Measurements from ENCODE around the gene FETUB. TPM values are rescaled to one million over a fixed set of nuclear protein-coding genes. Genes with fewer than 3 reads are reported as not detected.

Gene FETUB
- total and polyA plus RNA-seq, 5 donors from 2014 or later, result not detected

GRCh38 chr3:186653080-186653707 is 13.0 kb downstream of the FETUB start:
- no peak for ATAC-seq (ENCODE audit: low read depth in 2 of 2)
- H3K27ac ChIP-seq (ENCODE audit: insufficient read depth, low read length, poor library complexity, severe bottlenecking), result no peak overlapping the region
- H3K4me3 ChIP-seq (ENCODE audit: low read depth, low read length), result no peak overlapping the region
- H3K9me3 Mint-ChIP-seq, result no peaks in the 10 kb centered on the region
- H3K4me3 Mint-ChIP-seq, result no peak overlapping the region
- no peaks in the 10 kb centered on the region for H3K9me3 ChIP-seq (ENCODE audit: control insufficient read depth in 2 of 2, low read length in 2 of 2)
- no peaks in the 10 kb centered on the region for H3K36me3 ChIP-seq (ENCODE audit: control insufficient read depth, insufficient read depth, low read length)
- no peak overlapping the region for H3K27ac Mint-ChIP-seq
- no peaks in the 10 kb centered on the region for H3K4me1 Mint-ChIP-seq
- H3K36me3 Mint-ChIP-seq, result no peaks in the 10 kb centered on the region
- peaks cover 9% of the 10 kb centered on the region for H3K27me3 ChIP-seq (ENCODE audit: control insufficient read depth, insufficient read depth, low read length)
- DNase-seq, result no peak
- peaks cover 22% of the 10 kb centered on the region for H3K27me3 Mint-ChIP-seq
- H3K4me1 ChIP-seq (ENCODE audit: control insufficient read depth, insufficient read depth, low read length, poor library complexity, severe bottlenecking), result no peaks in the 10 kb centered on the region

- no peaks in the 10 kb centered on the region for H3K36me3 ChIP-seq (ENCODE audit: control insufficient read depth, insufficient read depth, low read length)
- peaks cover 3% of the 10 kb centered on the region for H3K27me3 ChIP-seq (ENCODE audit: control insufficient read depth, insufficient read depth, low read length)
- peaks cover 15% of the 10 kb centered on the region for H3K27me3 Mint-ChIP-seq
- no peak overlapping the region for H3K4me3 ChIP-seq (ENCODE audit: low read depth, low read length)
- no peaks in the 10 kb centered on the region for H3K36me3 Mint-ChIP-seq
- ATAC-seq (ENCODE audit: low read depth in 2 of 2), result no peak
- no peaks in the 10 kb centered on the region for H3K4me1 ChIP-seq (ENCODE audit: control insufficient read depth, insufficient read depth, low read length, poor library complexity, severe bottlenecking)
- H3K9me3 Mint-ChIP-seq, result no peaks in the 10 kb centered on the region
- H3K4me3 Mint-ChIP-seq, result no peak overlapping the region
- no peaks in the 10 kb centered on the region for H3K9me3 ChIP-seq (ENCODE audit: control insufficient read depth in 2 of 2, low read length in 2 of 2)
- no peaks in the 10 kb centered on the region for H3K4me1 Mint-ChIP-seq
- no peak for DNase-seq
- H3K27ac Mint-ChIP-seq, result no peak overlapping the region
- H3K27ac ChIP-seq (ENCODE audit: insufficient read depth, low read length, poor library complexity, severe bottlenecking), result no peak overlapping the region
Measured at GRCh38 chr3:186653984-186654383, 13.8 kb downstream of the FETUB start.

GRCh38 chr3:186663361-186664118 is 23.3 kb downstream of the FETUB start:
- no peaks in the 10 kb centered on the region for H3K9me3 ChIP-seq (ENCODE audit: control insufficient read depth in 2 of 2, low read length in 2 of 2)
- H3K4me3 ChIP-seq (ENCODE audit: low read depth, low read length), result no peak overlapping the region
- no peaks in the 10 kb centered on the region for H3K36me3 ChIP-seq (ENCODE audit: control insufficient read depth, insufficient read depth, low read length)
- Mint-ChIP-seq H3K4me1 (no peaks in the 10 kb centered on the region), H3K27me3 (peaks cover 21% of the 10 kb centered on the region), H3K27ac (peak overlapping the region in 1 of 3 donors; percentile 11), H3K36me3 (no peaks in the 10 kb centered on the region), H3K4me3 (no peak overlapping the region), H3K9me3 (no peaks in the 10 kb centered on the region)
- H3K4me1 ChIP-seq (ENCODE audit: control insufficient read depth, insufficient read depth, low read length, poor library complexity, severe bottlenecking), result no peaks in the 10 kb centered on the region
- peaks cover 3% of the 10 kb centered on the region for H3K27me3 ChIP-seq (ENCODE audit: control insufficient read depth, insufficient read depth, low read length)
- no peak for ATAC-seq (ENCODE audit: low read depth in 2 of 2)
- no peak overlapping the region for H3K27ac ChIP-seq (ENCODE audit: insufficient read depth, low read length, poor library complexity, severe bottlenecking)
- DNase-seq, result no peak

- DNase-seq (no peak), ATAC-seq (ENCODE audit: low read depth in 2 of 2) (no peak)
- H3K9me3 Mint-ChIP-seq, result no peaks in the 10 kb centered on the region
- Histone ChIP-seq H3K4me1 (ENCODE audit: control insufficient read depth, insufficient read depth, low read length, poor library complexity, severe bottlenecking) (no peaks in the 10 kb centered on the region), H3K9me3 (ENCODE audit: control insufficient read depth in 2 of 2, low read length in 2 of 2) (no peaks in the 10 kb centered on the region), H3K4me3 (ENCODE audit: low read depth, low read length) (no peak overlapping the region), H3K27ac (ENCODE audit: insufficient read depth, low read length, poor library complexity, severe bottlenecking) (no peak overlapping the region), H3K27me3 (ENCODE audit: control insufficient read depth, insufficient read depth, low read length) (peaks cover 3% of the 10 kb centered on the region), H3K36me3 (ENCODE audit: control insufficient read depth, insufficient read depth, low read length) (no peaks in the 10 kb centered on the region)
- H3K4me3 Mint-ChIP-seq, result no peak overlapping the region
- H3K27me3 Mint-ChIP-seq, result peaks cover 21% of the 10 kb centered on the region
- H3K36me3 Mint-ChIP-seq, result no peaks in the 10 kb centered on the region
- H3K27ac Mint-ChIP-seq, result peak overlapping the region in 1 of 3 donors; percentile 11
- H3K4me1 Mint-ChIP-seq, result no peaks in the 10 kb centered on the region
Measured at GRCh38 chr3:186664119-186664495, 23.9 kb downstream of the FETUB start.

- H3K4me1 Mint-ChIP-seq, result peaks cover 0 to 3% (median 1%) of the 10 kb centered on the region in 4 donors
- H3K4me3 Mint-ChIP-seq, result no peak overlapping the region
Measured at GRCh38 chr3:186664506-186664905, 24.3 kb downstream of the FETUB start.

GRCh38 chr3:186665625-186666188 is 25.5 kb downstream of the FETUB start, which contains the start of gene HRG:
Gene HRG (plus strand): TSS chr3:186666014. CDS start chr3:186666032, 18 bp downstream.
- Mint-ChIP-seq H3K27ac (no peak within 1 kb of the TSS), H3K4me3 (no peak within 1 kb of the TSS), H3K9me3 (no peaks in the 10 kb centered on the region), H3K27me3 (peaks cover 15% of the 10 kb centered on the region), H3K36me3 (no peaks in the 10 kb centered on the region), H3K4me1 (peaks cover 0 to 7% (median 3%) of the 10 kb centered on the region in 4 donors)
- no peaks in the 10 kb centered on the region for H3K4me1 ChIP-seq (ENCODE audit: control insufficient read depth, insufficient read depth, low read length, poor library complexity, severe bottlenecking)
- no peak within 1 kb of the TSS for H3K4me3 ChIP-seq (ENCODE audit: low read depth, low read length)
- no peaks in the 10 kb centered on the region for H3K9me3 ChIP-seq (ENCODE audit: control insufficient read depth in 2 of 2, low read length in 2 of 2)
- no peaks in the 10 kb centered on the region for H3K36me3 ChIP-seq (ENCODE audit: control insufficient read depth, insufficient read depth, low read length)
- H3K27me3 ChIP-seq (ENCODE audit: control insufficient read depth, insufficient read depth, low read length), result peaks cover 3% of the 10 kb centered on the region
- no peak for ATAC-seq (ENCODE audit: low read depth in 2 of 2)
- no peak within 1 kb of the TSS for H3K27ac ChIP-seq (ENCODE audit: insufficient read depth, low read length, poor library complexity, severe bottlenecking)
- no peak for DNase-seq

More at GRCh38 chr3:186664506-186664905, 24.3 kb downstream of the FETUB start:
- H3K9me3 ChIP-seq (ENCODE audit: control insufficient read depth in 2 of 2, low read length in 2 of 2), result no peaks in the 10 kb centered on the region
- Mint-ChIP-seq H3K27me3 (peaks cover 17% of the 10 kb centered on the region), H3K9me3 (no peaks in the 10 kb centered on the region), H3K27ac (no peak overlapping the region), H3K36me3 (no peaks in the 10 kb centered on the region)
- DNase-seq (no peak), ATAC-seq (ENCODE audit: low read depth in 2 of 2) (no peak)
- no peak overlapping the region for H3K27ac ChIP-seq (ENCODE audit: insufficient read depth, low read length, poor library complexity, severe bottlenecking)
- no peaks in the 10 kb centered on the region for H3K36me3 ChIP-seq (ENCODE audit: control insufficient read depth, insufficient read depth, low read length)
- peaks cover 3% of the 10 kb centered on the region for H3K27me3 ChIP-seq (ENCODE audit: control insufficient read depth, insufficient read depth, low read length)
- no peaks in the 10 kb centered on the region for H3K4me1 ChIP-seq (ENCODE audit: control insufficient read depth, insufficient read depth, low read length, poor library complexity, severe bottlenecking)
- no peak overlapping the region for H3K4me3 ChIP-seq (ENCODE audit: low read depth, low read length)

- no peak for DNase-seq
- H3K4me1 Mint-ChIP-seq, result peaks cover 0 to 7% (median 3%) of the 10 kb centered on the region in 4 donors
- H3K36me3 ChIP-seq (ENCODE audit: control insufficient read depth, insufficient read depth, low read length), result no peaks in the 10 kb centered on the region
- H3K4me3 ChIP-seq (ENCODE audit: low read depth, low read length), result no peak overlapping the region
- H3K27ac Mint-ChIP-seq, result no peak overlapping the region
- H3K4me3 Mint-ChIP-seq, result no peak overlapping the region
- ATAC-seq (ENCODE audit: low read depth in 2 of 2), result no peak
- no peaks in the 10 kb centered on the region for H3K4me1 ChIP-seq (ENCODE audit: control insufficient read depth, insufficient read depth, low read length, poor library complexity, severe bottlenecking)
- H3K27ac ChIP-seq (ENCODE audit: insufficient read depth, low read length, poor library complexity, severe bottlenecking), result no peak overlapping the region
- peaks cover 3% of the 10 kb centered on the region for H3K27me3 ChIP-seq (ENCODE audit: control insufficient read depth, insufficient read depth, low read length)
- no peaks in the 10 kb centered on the region for H3K36me3 Mint-ChIP-seq
- peaks cover 14% of the 10 kb centered on the region for H3K27me3 Mint-ChIP-seq
- H3K9me3 ChIP-seq (ENCODE audit: control insufficient read depth in 2 of 2, low read length in 2 of 2), result no peaks in the 10 kb centered on the region
- peaks cover 0 to 1% (median 0%) of the 10 kb centered on the region in 7 donors for H3K9me3 Mint-ChIP-seq
Measured at GRCh38 chr3:186668426-186668825, 28.2 kb downstream of the FETUB start.

All from CD4-positive, CD25-positive, alpha-beta regulatory T cell (primary cell).